DOHH2 (cell line): ENCODE results near the gene LRRC3B.

Experiments
- EZH2phosphoT487 ChIP-seq: fragments of 200-600 bp; sonication (generic); IDR thresholded peaks from 2 replicates; pipeline ENCODE4 v1.6.1; 2017; ENCODE audit warnings: borderline replicate concordance, mild to moderate bottlenecking, antibody characterized with exemption, low read length, moderate library complexity, mixed read lengths
- TF ChIP-seq, protein P1 (sequence below): fragments of 200-600 bp; sonication (generic); IDR thresholded peaks from one replicate; pipeline ENCODE4 v1.5.1; 2014; ENCODE audit warnings: antibody characterized with exemption, mild to moderate bottlenecking, low read depth, low read length; ENCODE audit not compliant: poor library complexity, severe bottlenecking

DNA sequence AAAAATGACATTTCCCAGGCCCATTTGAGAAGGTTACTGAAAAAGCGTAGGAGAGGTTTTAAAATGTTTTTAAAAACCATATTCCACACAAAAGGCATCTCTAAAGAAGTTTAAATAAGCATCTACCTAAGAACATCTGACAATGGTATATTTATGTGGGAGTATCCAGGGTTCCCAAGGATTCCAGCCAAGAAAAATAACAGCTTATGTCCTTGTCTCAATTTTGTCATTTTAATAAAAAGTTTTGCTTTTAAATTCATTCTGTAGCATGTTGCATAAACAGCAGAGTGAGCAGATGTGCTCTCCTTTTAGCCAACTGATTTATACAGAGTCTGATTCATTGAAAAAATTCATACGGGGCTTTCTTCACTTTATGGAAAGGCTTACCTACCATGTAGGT lies 129.9 kb downstream of the LRRC3B start:
- TF ChIP-seq, protein P1, sequence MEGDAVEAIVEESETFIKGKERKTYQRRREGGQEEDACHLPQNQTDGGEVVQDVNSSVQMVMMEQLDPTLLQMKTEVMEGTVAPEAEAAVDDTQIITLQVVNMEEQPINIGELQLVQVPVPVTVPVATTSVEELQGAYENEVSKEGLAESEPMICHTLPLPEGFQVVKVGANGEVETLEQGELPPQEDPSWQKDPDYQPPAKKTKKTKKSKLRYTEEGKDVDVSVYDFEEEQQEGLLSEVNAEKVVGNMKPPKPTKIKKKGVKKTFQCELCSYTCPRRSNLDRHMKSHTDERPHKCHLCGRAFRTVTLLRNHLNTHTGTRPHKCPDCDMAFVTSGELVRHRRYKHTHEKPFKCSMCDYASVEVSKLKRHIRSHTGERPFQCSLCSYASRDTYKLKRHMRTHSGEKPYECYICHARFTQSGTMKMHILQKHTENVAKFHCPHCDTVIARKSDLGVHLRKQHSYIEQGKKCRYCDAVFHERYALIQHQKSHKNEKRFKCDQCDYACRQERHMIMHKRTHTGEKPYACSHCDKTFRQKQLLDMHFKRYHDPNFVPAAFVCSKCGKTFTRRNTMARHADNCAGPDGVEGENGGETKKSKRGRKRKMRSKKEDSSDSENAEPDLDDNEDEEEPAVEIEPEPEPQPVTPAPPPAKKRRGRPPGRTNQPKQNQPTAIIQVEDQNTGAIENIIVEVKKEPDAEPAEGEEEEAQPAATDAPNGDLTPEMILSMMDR: no peak
- TF ChIP-seq EZH2phosphoT487: no peak
